H1 (cell line): Measurements from ENCODE around the gene RPL36A. TPM values are rescaled to one million over a fixed set of nuclear protein-coding genes. Genes with fewer than 3 reads are reported as not detected.

Source experiments
- POLR2AphosphoS5 ChIP-seq: IDR thresholded peaks from 2 replicates; pipeline ENCODE4 v1.6.1; 2011; ENCODE audit warnings: low read depth, low read length
- POU5F1 ChIP-seq: IDR thresholded peaks from 2 replicates; pipeline ENCODE4 v1.6.1; 2011; ENCODE audit warnings: low read depth, mild to moderate bottlenecking, low read length, moderate library complexity
- RBBP5 ChIP-seq: IDR thresholded peaks from 2 replicates; pipeline ENCODE4 v1.7.1; 2012; ENCODE audit warnings: low read depth, mild to moderate bottlenecking, inconsistent platforms, low read length, moderate library complexity, borderline replicate concordance
- RFX5 ChIP-seq: IDR thresholded peaks from 2 replicates; pipeline ENCODE4 v1.6.1; 2011; ENCODE audit warnings: low read depth, low read length, improper control_type of control experiment, borderline replicate concordance
- SIX5 ChIP-seq: IDR thresholded peaks from 2 replicates; pipeline ENCODE4 v1.6.1; 2011; ENCODE audit warnings: mild to moderate bottlenecking, low read depth, low read length
- polyA plus RNA-seq, 7 experiments: library from polyadenylated mRNA; depleted of rRNA in 3 of 7; stranded (reverse) in 5 of 7; unstranded in 2 of 7; fragments of >200 nt in 5 of 7; fragments of 200-250 nt in 2 of 7; gene quantifications; 1 replicate in 5 of 7; 2 replicates in 1 of 7; 4 replicates in 1 of 7; pipeline versions ENCODE4 v1.2.1 to v1.2.3, GENCODE V29; 2011 to 2013; ENCODE audit warnings: missing spikeins in 2 of 7, mixed read lengths in 2 of 7
- total RNA-seq: library from RNA; stranded (reverse); fragmentation: NEBNext Ultra II Directional; extraction: Animal tissue kit (Norgen Biotek cat#: 25700); gene quantifications from 2 replicates; pipeline ENCODE4 v1.2.1, GENCODE V29; 2021

Gene RPL36A
- total and polyA plus RNA-seq, 2 of the 8 experiments (the other 6 are each of a cell fraction or from before 2014, with no cell fraction given): 271 to 1,587 TPM

GRCh38 chrX:101427954-101428353, 37.1 kb downstream of the RPL36A start (continued):
- TF ChIP-seq POU5F1 (no peak), RBBP5 (no peak), RFX5 (no peak), POLR2AphosphoS5 (no peak), SIX5 (no peak)
